ENCODE results near the gene EDIL3.

- TF ChIP-seq CTCF (IDR thresholded peaks at IDR 0.05 in 4 of 5, conservative IDR thresholded peaks at IDR 0.05 in 1 of 5) = no peak
- TF ChIP-seq POLR2A (IDR thresholded peaks at IDR 0.05) = no peak
These were observed 298.2 kb downstream of the EDIL3 start for GRCh38 chr5:84086511-84086910.
